Endothelial cell of hepatic sinusoid (primary cell): Measurements from ENCODE around the gene PLEKHH1.
"Not testable (repeated sequence)": the region's sequence is repeated elsewhere in the genome, so short reads cannot be mapped to it uniquely, and the experiment has no call there.

Experiments used
- in situ Hi-C: cut with HindIII; loops from 2 replicates; pipeline ENCODE4 v1.10.0; 2017; ENCODE audit warnings: low sequenced_read_pairs

The PLEKHH1 gene

DNA sequence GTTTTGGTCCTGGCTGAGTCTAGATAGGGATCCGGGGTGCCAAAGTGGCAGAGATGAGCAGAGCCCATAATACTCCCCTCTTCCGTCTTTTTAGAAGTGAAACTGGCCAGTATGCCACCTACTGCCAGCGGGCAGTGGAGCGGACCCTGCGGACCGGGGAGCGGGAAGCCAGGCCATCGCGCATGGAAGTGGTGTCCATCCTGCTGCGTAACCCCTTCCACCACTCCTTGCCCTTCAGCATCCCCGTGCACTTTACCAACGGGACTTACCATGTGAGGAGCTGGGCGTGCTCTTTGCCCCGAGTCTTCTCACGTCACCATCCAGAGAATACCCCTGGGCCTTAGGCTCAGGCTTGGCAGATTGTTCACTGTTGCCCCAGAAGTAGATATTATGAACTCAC is 46.0 kb downstream of the PLEKHH1 start:
- in situ Hi-C loops = loop anchor here (5.0 kb wide), 1 partner anchor 152 kb away; no protein-coding TSS in a partner anchor

GRCh38 chr14:67579636-67580035 is 46.5 kb downstream of the PLEKHH1 start:
- in situ Hi-C loops = loop anchor here (5.0 to 10.0 kb wide), 2 partner anchors 75 to 152 kb away; no protein-coding TSS in a partner anchor

- in situ Hi-C loops = loop anchor here (10.0 kb wide), 1 partner anchor 74 kb away; no protein-coding TSS in a partner anchor
Observed at GRCh38 chr14:67580336-67581171, 47.5 kb downstream of the PLEKHH1 start.

- in situ Hi-C loops = loop anchor here (10.0 kb wide), 1 partner anchor 73 kb away; no protein-coding TSS in a partner anchor
Observed at GRCh38 chr14:67581643-67582042, 48.6 kb downstream of the PLEKHH1 start.

- in situ Hi-C loops = loop anchor here (10.0 kb wide), 1 partner anchor 73 kb away; no protein-coding TSS in a partner anchor
Observed at GRCh38 chr14:67582061-67582460, 49.0 kb downstream of the PLEKHH1 start.

DNA sequence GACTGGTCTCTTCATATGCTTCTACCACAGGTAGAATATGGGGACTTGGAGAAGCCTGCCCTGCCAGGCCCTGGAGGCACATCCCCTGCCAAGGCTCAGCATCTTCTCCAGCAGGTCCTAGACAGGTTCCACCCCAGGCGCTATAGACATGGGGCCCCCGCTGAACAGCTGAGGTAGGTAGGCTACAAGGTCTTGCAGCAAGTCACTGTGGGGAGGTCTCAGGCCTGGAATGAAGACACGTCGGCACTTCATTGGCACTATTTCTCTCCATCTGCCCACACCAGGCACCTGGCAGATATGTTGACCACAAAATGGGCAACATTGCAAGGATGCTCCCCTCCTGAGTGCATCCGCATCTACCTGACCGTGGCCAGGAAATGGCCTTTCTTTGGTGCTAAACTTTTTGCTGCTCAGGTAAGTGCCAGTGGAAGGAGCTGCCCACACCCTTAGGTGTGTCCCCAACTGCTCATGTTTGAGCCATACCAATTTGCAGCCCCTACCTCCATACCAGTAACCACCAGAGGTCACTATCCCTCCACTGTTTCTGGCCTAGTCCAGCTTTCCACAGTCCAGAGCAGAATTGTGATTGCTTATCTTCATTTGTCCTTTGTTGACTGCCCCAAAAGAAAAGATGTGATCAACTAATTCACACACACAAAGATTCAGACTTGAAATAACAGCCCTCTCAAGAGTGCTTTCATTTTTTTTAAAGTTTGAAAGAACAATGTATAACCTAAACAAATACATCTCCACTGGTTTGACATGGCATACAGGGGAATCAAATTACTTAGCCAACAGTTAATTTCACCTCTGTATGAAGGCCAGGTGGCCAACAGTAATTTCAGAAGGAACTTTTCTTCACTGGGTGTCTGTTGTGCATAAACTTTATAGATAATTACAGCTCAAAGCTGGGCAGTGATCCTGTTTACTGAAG is 50.9 kb downstream of the PLEKHH1 start:
- in situ Hi-C loops = loop anchor here (10.0 kb wide), 1 partner anchor 71 kb away; no protein-coding TSS in a partner anchor

DNA sequence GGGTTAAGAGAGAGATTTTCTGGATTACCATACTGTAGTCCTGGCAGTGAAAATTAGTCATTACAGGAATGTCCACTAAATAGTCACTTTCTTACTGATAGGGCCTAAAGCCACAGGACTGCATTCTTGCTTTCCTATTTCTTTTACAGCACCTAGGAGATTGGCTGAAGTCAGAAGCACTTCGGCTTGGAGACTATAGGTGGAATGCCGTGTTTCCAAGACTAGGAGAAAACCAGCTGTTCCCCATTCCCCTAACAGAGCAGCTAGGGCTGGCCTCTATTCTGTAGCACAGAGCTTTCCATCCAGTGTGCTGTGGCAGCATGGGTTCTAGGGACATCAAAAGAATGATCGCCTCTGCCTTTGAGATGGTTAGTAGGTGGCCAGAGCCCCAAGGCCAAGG is 51.9 kb downstream of the PLEKHH1 start:
- in situ Hi-C loops = loop anchor here (10.0 kb wide), 1 partner anchor 70 kb away; no protein-coding TSS in a partner anchor

DNA sequence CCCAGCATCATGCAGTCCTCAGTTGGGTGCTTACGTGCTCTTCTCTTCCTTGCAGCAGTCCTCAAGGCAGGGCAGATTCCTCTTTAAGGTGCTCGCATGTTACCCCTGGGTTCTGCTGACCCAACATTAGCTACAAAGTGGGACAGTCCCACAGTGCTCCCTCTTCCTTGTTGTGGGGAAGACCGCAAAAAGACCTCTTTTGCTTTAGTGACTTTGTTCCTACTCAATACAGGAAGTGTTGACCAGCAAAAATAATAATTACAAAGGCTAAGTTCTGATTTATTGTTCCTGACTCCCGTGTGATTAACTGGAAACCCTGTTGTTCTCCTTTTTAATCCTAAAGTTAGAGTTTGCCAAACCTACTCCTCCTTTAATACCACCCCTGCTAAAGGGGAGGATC is 53.3 kb downstream of the PLEKHH1 start:
- in situ Hi-C loops = loop anchor here (10.0 kb wide), 1 partner anchor 68 kb away; no protein-coding TSS in a partner anchor

DNA sequence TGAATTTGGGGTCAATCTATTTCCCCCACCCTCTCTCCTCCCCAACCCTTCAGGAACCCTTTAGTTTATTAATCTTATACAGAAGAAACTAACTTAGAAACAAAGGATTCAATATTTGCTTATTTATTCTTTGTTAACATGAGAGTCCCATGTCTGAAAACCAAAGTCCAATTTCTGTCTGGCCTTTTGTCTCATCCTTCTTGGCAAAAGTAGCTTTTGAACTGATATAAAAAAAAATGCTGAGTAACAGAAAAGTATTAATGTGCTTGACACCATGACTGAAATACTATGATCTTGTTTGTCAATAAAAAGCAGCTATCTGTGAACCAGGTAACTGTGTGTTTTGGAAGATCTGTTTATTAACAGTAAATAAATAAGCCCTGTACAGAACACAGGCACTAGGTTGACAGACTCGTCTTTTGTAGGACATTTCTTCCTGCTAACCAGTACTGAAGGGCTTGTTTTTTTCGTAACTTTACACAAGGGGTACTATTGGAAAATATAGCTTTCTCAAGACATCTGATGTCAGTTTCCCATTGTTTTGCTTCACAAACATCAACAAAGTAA is 56.2 kb downstream of the PLEKHH1 start:
- in situ Hi-C loops = loop anchor here (10.0 kb wide), 1 partner anchor 66 kb away; no protein-coding TSS in a partner anchor

DNA sequence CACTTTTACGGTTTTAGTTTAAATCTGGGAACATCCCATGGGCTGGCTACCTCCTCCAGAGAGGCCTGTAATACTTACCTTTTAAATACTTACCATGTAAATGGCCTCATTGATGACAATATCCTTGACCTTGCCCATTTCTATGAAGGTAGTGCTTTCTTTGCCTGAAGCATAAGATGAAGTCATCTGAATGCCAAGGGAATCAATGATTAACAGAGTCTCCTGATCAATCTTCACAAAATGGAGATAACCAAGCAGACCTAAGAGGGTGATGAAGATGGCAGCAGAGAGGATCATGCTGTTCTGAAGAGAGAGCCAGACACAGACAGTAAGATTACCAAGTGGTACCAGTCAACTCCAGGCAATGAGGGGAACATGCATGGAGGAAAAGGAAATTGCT is 60.6 kb downstream of the PLEKHH1 start:
- in situ Hi-C loops = not testable (repeated sequence)

- in situ Hi-C loops = no loop called here
Observed at GRCh38 chr14:67595392-67595791, 62.3 kb downstream of the PLEKHH1 start.

DNA sequence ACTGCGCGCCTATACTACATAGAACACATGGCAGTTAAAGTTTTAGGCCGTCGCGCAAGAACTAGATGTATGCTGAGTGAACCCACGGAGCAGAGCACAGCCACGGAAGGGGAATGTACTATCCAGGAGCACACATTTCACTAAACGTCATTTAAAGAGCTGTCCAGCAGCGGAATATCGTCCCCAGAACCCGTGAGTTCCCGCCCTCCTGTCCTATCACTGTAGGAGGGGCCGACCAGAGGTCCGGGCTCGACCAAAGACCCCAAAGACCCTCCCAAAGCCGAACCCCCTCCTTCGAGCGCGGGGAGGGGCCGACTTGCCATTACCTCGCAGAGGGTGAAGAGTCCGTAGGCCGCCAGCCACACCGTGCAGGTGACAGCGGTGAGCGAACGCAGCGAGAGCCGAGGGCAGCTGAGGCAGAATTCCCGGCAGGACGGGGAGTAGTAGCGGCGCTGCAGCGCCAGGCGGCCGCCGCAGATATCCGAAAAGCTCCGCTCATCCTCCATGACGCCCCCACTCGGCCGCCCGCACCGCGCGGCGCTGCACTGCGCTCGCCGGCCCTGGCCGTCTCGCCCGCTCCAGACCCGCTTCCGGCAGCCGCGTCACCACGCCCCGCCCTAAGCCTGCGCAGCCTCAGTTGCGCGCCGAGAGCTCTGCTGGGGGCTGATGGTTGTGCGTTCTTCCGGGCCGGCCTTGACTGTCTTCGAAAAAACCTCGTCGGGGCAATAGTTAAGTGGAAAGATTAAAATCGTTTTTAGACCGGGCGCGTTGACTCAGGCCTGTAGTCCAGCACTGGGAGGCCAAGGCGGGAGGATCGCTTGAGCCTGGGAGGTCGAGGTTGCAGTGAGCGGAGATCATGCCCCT is 66.8 kb downstream of the PLEKHH1 start, which contains the start of gene PIGH:
Gene PIGH, minus strand, starts transcription at position 571 of the 864 bp plus-strand sequence. Its CDS starts 65 bp downstream, at position 506.
- in situ Hi-C loops = no loop called here

- in situ Hi-C loops = not testable (repeated sequence)
Observed at GRCh38 chr14:67600562-67600974, 67.5 kb downstream of the PLEKHH1 start.

GRCh38 chr14:67602076-67602475 is 69.0 kb downstream of the PLEKHH1 start:
- in situ Hi-C loops = no loop called here

GRCh38 chr14:67602995-67603545 is 70.0 kb downstream of the PLEKHH1 start:
- in situ Hi-C loops = no loop called here

- in situ Hi-C loops = no loop called here
Observed at GRCh38 chr14:67607646-67608045, 74.6 kb downstream of the PLEKHH1 start.

DNA sequence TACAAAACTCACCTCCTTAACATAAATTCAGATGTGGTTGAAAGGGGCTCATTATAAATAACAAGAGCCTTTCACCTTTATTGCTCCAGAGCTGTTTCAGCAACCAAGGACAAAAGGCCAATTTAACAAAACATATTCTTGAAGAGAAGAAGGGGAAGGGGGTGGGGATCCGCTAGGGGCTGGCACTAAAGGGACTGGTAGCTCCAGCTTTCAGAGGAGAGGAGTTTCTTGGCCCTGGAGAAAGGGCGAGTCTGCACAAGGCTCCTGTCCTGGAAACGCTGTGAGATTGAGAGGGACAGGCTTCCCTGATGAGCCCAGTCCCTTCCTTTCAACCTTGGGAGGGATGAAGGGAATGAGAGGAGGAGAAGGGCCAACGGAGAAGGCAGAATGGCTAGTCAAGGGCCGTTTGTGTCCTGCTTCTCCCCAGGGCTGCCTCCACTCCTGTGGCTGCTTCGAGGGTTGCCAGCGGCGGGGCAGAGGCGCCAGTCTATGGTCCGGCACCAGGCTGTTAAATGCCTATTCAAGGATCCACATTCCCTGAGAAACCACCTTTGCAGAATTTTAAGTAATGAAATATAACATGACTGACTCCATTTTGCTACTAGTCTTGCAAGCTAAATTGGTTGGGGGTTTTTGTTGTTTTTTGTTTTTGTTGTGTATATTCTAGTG is 76.7 kb downstream of the PLEKHH1 start:
- in situ Hi-C loops = no loop called here

- in situ Hi-C loops = no loop called here
Observed at GRCh38 chr14:67610491-67610890, 77.4 kb downstream of the PLEKHH1 start.

GRCh38 chr14:67618617-67619063 is 85.5 kb downstream of the PLEKHH1 start:
- in situ Hi-C loops = no loop called here
